HG03045 (cell line): ENCODE results near the gene MVP.

ENCODE experiments used
- ATAC-seq: cut with Tn5 transposase; IDR thresholded peaks from one replicate; pipeline ENCODE4 v1.9.1; 2021; ENCODE audit warnings: mild to moderate bottlenecking, moderate library complexity; ENCODE audit not compliant: unreplicated experiment

The MVP gene

DNA sequence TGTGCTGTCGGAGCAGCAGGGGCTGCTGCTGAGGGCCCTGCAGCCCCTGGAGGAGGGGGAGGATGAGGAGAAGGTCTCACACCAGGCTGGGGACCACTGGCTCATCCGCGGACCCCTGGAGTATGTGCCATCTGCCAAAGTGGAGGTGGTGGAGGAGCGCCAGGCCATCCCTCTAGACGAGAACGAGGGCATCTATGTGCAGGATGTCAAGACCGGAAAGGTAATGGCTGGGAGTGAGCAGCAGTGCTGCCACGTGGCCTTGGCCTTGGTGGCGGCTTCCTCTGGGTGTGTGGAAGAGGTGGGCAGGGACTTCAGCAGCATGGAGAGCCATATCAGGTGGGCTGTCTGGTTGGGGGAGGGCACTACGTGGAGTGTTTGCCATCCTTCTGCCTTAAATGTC lies 20.0 kb downstream of the MVP start:
- ATAC-seq: no peak

GRCh38 chr16:29841631-29842030 lies 21.4 kb downstream of the MVP start:
- no peak for ATAC-seq

DNA sequence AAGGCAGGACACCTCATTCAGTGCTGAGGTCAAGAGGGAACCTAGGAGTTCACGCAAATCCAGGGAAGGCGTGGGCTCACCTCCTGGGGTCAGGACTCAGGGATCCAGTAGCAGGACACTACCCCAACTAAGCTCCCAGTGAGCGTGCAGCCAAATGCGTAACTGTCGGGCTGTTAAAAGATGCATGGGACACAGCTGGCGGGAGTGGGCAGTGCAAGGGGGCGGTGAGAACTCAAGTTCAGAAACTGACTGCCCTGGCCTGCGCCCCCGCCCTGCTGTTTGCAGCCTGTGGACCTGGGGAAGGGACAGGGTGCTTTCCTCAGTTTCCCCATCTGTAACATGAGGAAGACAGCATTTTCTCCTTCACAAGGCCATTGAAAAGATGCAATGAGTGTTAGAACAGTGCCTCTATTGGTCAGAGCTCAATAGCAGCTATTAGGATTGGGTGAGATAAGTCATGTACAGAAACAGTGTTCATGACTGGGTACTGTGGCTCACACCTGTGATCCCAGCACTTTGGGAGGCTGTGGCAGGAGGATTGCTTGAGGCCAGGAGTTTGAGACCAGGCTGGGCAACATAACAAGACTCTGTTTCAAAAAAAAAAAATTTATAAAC lies 22.6 kb downstream of the MVP start:
- no peak for ATAC-seq

GRCh38 chr16:29843931-29844330 lies 23.7 kb downstream of the MVP start:
- ATAC-seq: no peak

DNA sequence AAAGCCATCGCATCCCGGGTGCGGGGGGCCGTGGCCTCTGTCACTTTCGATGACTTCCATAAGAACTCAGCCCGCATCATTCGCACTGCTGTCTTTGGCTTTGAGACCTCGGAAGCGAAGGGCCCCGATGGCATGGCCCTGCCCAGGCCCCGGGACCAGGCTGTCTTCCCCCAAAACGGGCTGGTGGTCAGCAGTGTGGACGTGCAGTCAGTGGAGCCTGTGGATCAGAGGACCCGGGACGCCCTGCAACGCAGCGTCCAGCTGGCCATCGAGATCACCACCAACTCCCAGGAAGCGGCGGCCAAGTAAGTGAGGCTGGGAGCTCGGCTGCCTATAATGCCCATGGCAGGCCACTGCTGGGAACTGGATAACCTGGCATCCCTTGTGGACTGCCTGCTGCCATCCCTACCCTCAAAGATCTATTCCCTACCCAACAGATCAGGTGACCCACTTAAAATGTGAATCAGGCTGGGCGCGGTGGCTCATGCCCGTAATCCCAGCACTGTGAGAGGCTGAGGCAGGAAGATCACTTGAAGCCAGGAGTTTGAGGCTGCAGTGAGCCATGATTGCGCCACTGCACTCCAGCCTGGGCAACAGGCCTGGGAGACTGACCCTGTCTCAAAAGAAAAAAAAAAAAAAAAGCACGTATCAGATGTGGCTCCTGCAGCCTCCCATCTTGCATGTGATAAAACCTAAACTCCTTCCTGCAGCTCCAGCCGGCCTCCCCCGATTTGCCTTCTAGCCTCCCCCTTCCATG lies 24.5 kb downstream of the MVP start:
- no peak for ATAC-seq

GRCh38 chr16:29845656-29846055 lies 25.4 kb downstream of the MVP start:
- ATAC-seq: no peak

GRCh38 chr16:29848420-29849297 lies 28.4 kb downstream of the MVP start:
- ATAC-seq: no peak

DNA sequence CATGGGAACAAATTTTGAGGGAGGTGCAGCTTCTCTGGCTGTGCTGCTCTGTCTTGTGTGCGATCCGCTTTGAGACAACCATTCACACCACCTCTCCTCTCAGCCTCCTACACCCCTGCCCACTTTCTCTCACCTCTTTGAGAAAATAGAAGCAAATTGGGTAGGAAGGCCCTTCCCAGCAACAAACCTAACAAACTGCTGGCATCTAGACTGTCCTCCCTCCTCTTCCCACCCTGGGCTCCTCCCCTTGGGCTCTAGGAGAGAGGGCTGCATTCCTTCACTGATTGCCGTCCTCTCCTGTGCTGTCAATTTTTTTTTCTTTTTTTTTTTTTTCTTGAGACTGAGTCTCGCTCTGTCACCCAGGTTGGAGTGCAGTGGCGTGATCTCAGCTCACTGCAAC lies 29.2 kb downstream of the MVP start:
- ATAC-seq: no peak

DNA sequence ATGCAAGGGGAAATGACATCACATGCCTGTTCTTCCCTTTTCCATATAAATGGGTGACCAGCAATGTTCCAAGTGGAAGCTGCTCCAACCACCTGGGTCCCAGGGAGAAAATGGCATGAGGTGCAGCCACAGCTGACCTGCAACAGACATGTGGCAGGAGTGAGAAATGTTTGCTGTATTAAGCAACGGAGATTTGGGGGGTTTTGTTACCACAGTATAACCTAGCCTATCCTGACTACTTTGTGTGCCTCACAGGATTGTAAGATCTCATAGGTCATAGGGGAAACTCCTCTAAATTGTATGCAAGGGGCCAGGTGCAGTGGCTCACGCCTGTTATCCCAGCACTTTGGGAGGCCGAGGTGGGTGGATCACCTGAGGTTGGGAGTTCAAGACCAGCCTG lies 30.7 kb downstream of the MVP start:
- ATAC-seq: no peak

DNA sequence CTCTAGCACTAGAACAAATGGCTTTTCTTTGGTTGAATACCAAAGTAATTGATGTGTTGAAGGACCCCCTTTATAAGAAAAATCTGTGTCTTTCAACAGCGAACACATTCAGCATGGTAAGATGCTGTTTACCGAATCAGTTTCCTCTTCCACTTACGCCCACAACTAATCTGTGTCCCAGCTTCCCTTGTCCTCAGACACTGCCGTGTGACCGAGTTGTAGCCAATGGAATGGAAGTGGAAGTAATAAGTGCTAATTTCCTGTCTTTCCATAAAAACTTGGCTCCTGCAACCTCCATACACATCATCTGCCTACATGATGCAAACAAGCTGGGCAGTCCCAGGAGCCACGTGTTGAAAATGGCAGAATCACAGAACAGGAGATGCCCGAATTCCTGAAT lies 32.4 kb downstream of the MVP start:
- ATAC-seq: no peak

DNA sequence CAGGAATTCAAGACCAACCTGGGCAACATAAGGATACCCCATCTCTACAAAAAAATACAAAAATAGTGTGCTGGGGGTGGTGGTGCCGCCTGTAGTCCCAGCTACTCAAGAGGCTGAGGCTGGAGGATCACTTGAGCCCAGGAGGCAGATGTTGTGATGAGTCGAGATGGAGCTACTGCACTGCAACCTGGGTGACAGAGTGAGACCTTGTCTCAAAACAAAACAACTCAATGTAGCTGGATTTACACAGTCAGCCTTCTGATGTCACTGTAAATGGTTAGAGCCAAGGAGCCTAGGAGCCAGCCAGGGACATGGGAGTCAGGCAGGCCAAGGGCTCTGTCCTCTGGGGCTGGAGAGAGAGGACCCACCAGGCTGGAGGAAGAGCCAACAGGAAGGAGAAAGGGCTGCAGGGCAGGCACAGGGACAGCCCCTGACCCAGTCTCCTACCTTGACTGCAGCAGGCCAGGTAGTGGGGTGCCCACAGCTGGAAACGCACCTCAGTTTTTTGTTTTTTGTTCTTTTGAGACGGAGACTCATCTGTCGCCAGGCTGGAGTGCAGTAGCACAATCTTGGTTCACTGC lies 34.3 kb downstream of the MVP start:
- no peak for ATAC-seq

DNA sequence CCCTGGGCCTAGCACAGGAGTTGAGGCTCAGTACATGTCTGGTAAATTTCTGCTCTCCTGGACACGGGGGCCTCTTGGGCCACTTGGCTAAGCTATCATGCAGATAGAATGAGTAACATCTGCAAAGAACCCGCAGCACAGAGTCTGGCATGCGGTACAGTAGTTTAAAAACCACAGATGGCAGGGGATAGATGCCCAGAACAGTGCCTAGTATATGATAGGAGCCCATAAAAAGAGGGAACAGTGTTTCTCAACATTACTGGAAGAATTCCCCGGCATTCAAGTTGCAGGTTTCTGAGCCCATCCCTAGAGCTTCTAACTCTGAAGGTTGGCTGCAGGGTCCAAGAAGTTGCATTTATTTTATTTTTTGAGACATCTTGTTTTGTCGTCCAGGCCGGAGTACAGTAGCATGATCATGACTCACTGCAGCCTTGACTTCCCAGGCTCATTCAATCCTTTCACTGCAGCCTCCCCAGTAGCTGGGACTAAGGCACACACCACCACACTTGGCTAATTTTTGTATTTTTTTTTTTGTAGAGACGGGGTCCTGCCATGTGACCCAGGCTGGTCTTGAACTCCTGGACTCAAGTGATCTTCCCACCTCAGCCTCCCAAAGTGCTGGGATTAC lies 37.0 kb downstream of the MVP start:
- ATAC-seq: no peak

GRCh38 chr16:29858149-29858849 lies 38.0 kb downstream of the MVP start:
- no peak for ATAC-seq

GRCh38 chr16:29858974-29859373 lies 38.7 kb downstream of the MVP start:
- ATAC-seq: no peak

DNA sequence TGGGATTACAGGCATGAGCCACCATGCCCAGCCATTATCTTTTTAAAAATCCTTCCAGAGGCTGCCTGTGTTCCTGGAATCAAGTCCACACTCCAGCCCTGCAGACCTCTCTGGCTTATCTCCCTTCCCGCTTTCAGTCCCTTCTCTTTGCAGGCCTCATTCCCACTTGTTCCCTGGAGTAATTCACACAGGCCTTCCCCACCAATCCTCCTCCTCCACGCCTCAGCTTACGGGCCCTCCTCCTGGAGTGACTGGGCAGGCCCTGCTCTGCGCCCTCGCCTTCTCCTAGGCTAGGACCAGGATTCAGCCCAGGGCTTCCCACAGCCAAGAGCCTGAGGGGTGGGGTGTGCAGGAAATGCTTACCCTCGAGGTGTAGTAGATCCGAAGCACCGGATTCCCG lies 40.0 kb downstream of the MVP start:
- ATAC-seq: no peak

GRCh38 chr16:29862383-29862883 lies 42.2 kb downstream of the MVP start:
- ATAC-seq: peak; percentile 2

- peak; percentile 85 for ATAC-seq
Observed at GRCh38 chr16:29862884-29863668, 42.8 kb downstream of the MVP start, which contains the start of gene CDIPT. Gene CDIPT, minus strand, starts transcription at chr16:29863226. Its CDS starts 369 bp downstream, at chr16:29862857.

GRCh38 chr16:29863669-29863984 lies 43.4 kb downstream of the MVP start:
- ATAC-seq: no peak

DNA sequence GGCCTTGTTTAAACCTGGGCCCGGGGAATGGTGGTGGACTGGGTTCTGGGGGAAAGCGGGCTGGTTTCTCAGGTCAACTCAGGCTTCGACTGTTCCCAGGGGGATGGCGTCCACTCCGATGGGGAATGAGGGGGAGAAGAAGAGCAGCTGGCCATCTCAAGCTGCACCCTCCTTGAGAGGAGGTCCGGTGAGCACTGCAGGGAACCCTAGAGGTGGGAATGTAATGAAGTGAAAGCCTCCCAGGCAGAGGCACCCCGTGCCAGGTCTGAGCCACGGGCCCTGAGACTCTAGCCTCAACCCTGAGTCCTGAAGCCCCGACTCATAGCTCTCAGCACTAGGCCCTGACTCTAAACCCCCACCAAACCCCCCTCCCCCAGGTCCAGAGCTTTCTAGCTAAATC lies 43.9 kb downstream of the MVP start:
- no peak for ATAC-seq
